H9 (cell line): ENCODE results near the gene METTL25B. TPM values are rescaled to one million over a fixed set of nuclear protein-coding genes. Genes with fewer than 3 reads are reported as not detected.
A peak's percentile ranks its signal among the peaks of the same experiment; 100 is the strongest.

ENCODE experiments used
- DNase-seq: peaks from one replicate; pipeline ENCODE4 v3.0.0-alpha.2; 2017
- H2AFZ ChIP-seq: one replicate; pipeline ENCODE4 v1.6.1; 2013; ENCODE audit warnings: mild to moderate bottlenecking, low read length, control low read depth, moderate library complexity
- H2AK5ac ChIP-seq: 2 replicates; pipeline ENCODE4 v1.6.1; 2013; ENCODE audit warnings: low read length, control low read depth, mixed read lengths; ENCODE audit not compliant: insufficient read length
- H2BK120ac ChIP-seq: one replicate; pipeline ENCODE4 v1.6.1; 2013; ENCODE audit warnings: low read depth, mild to moderate bottlenecking, low read length, control low read depth, inconsistent platforms; ENCODE audit not compliant: poor library complexity, severe bottlenecking
- H2BK12ac ChIP-seq: 2 replicates; pipeline ENCODE4 v1.6.1; 2013; ENCODE audit warnings: low read length, control low read depth, mixed read lengths, low read depth; ENCODE audit not compliant: insufficient read length
- H2BK15ac ChIP-seq: 2 replicates; pipeline ENCODE4 v1.6.1; 2013; ENCODE audit warnings: low read depth, low read length, control low read depth
- H2BK20ac ChIP-seq: one replicate; pipeline ENCODE4 v1.6.1; 2013; ENCODE audit warnings: low read depth, mild to moderate bottlenecking, low read length, control low read depth, inconsistent platforms; ENCODE audit not compliant: poor library complexity, severe bottlenecking
- H2BK5ac ChIP-seq: 2 replicates; pipeline ENCODE4 v1.6.1; 2013; ENCODE audit warnings: low read length, control low read depth, mixed read lengths; ENCODE audit not compliant: insufficient read length
- H3K14ac ChIP-seq: 2 replicates; pipeline ENCODE4 v1.6.1; 2013; ENCODE audit warnings: low read length, control low read depth; ENCODE audit not compliant: insufficient read depth
- H3K18ac ChIP-seq: 2 replicates; pipeline ENCODE4 v1.6.1; 2013; ENCODE audit warnings: low read depth, mild to moderate bottlenecking, mixed read lengths, low read length, control low read depth; ENCODE audit not compliant: insufficient read length
- H3K23ac ChIP-seq: 2 replicates; pipeline ENCODE4 v1.6.1; 2013; ENCODE audit warnings: low read length, control low read depth, mixed read lengths, low read depth; ENCODE audit not compliant: insufficient read length
- H3K23me2 ChIP-seq: 2 replicates; pipeline ENCODE4 v1.6.1; 2013; ENCODE audit warnings: low read depth, mild to moderate bottlenecking, mixed read lengths, low read length, control low read depth; ENCODE audit not compliant: insufficient read length, poor library complexity, severe bottlenecking
- H3K27ac ChIP-seq: 2 replicates; pipeline ENCODE4 v1.5.1; 2013; ENCODE audit warnings: low read length, control low read depth, mixed read lengths, low read depth; ENCODE audit not compliant: insufficient read length
- H3K27me3 ChIP-seq: 2 replicates; pipeline ENCODE4 v1.6.1; 2013; ENCODE audit warnings: low read length, control low read depth, inconsistent platforms; ENCODE audit not compliant: insufficient read depth
- H3K4ac ChIP-seq: 2 replicates; pipeline ENCODE4 v1.6.1; 2013; ENCODE audit warnings: low read depth, mild to moderate bottlenecking, control low read depth, inconsistent platforms, low read length, moderate library complexity
- H3K4me1 ChIP-seq: 2 replicates; pipeline ENCODE4 v1.6.1; 2013; ENCODE audit warnings: low read length, control low read depth, inconsistent platforms; ENCODE audit not compliant: insufficient read depth
- H3K4me2 ChIP-seq: 2 replicates; pipeline ENCODE4 v1.6.1; 2013; ENCODE audit warnings: low read length, control low read depth, mixed read lengths; ENCODE audit not compliant: insufficient read length, insufficient read depth
- H3K56ac ChIP-seq: 2 replicates; pipeline ENCODE4 v1.6.1; 2013; ENCODE audit warnings: low read depth, mild to moderate bottlenecking, mixed read lengths, low read length, control low read depth; ENCODE audit not compliant: insufficient read length
- H3K79me1 ChIP-seq: 2 replicates; pipeline ENCODE4 v1.6.1; 2013; ENCODE audit warnings: low read depth, mild to moderate bottlenecking, moderate library complexity, low read length, control low read depth, inconsistent platforms; ENCODE audit not compliant: insufficient read depth, poor library complexity, severe bottlenecking
- H3K79me2 ChIP-seq: 2 replicates; pipeline ENCODE4 v1.6.1; 2013; ENCODE audit warnings: low read length, control low read depth, inconsistent platforms; ENCODE audit not compliant: insufficient read depth
- H3K9ac ChIP-seq: 2 replicates; pipeline ENCODE4 v1.6.1; 2013; ENCODE audit warnings: low read length, control low read depth, mixed read lengths; ENCODE audit not compliant: insufficient read length; ENCODE audit errors: extremely low read depth
- H3K9me3 ChIP-seq: one replicate; pipeline ENCODE4 v1.6.1; 2013; ENCODE audit warnings: low read depth, low read length, inconsistent platforms; ENCODE audit not compliant: control insufficient read depth
- H3T11ph ChIP-seq: one replicate; pipeline ENCODE4 v1.6.1; 2013; ENCODE audit warnings: mild to moderate bottlenecking, low read length, control low read depth, inconsistent platforms
- H4K20me1 ChIP-seq: one replicate; pipeline ENCODE4 v1.6.1; 2013; ENCODE audit not compliant: control insufficient read depth, insufficient read length, insufficient read depth
- H4K5ac ChIP-seq: 2 replicates; pipeline ENCODE4 v1.6.1; 2013; ENCODE audit warnings: low read depth, mild to moderate bottlenecking, mixed read lengths, low read length, control low read depth; ENCODE audit not compliant: insufficient read length
- H4K8ac ChIP-seq: replicated peaks from 2 replicates; pipeline ENCODE4 v1.6.1; 2013; ENCODE audit warnings: low read length, control low read depth, mixed read lengths, low read depth; ENCODE audit not compliant: insufficient read length
- H4K91ac ChIP-seq: 2 replicates; pipeline ENCODE4 v1.6.1; 2013; ENCODE audit warnings: low read depth, mild to moderate bottlenecking, moderate library complexity, mixed read lengths, low read length, control low read depth; ENCODE audit not compliant: insufficient read length
- H3K27ac Mint-ChIP-seq, 3 experiments: 2 replicates in 2 of 3; 3 replicates in 1 of 3; pipeline ENCODE4 v1.8.0; 2020 to 2021; ENCODE audit warnings: mixed read lengths in 3 of 3, mild to moderate bottlenecking in 1 of 3, moderate library complexity in 1 of 3
- H3K27me3 Mint-ChIP-seq: 2 replicates; pipeline ENCODE4 v1.8.0; 2021; ENCODE audit warnings: low read depth, mild to moderate bottlenecking, moderate library complexity, mixed read lengths
- H3K36me3 Mint-ChIP-seq, 3 experiments: 2 replicates in 2 of 3; 3 replicates in 1 of 3; pipeline ENCODE4 v1.8.0; 2020 to 2021; ENCODE audit warnings: low read depth in 3 of 3, mixed read lengths in 3 of 3; ENCODE audit not compliant: insufficient read depth in 1 of 3
- H3K4me1 Mint-ChIP-seq, 2 experiments: 2 replicates each; pipeline ENCODE4 v1.8.0; 2020; ENCODE audit warnings: mixed read lengths in 2 of 2
- H3K4me3 Mint-ChIP-seq, 2 experiments: 2 replicates in 1 of 2; 3 replicates in 1 of 2; pipeline ENCODE4 v1.8.0; 2020 to 2021; ENCODE audit warnings: mild to moderate bottlenecking in 2 of 2, mixed read lengths in 2 of 2, moderate library complexity in 1 of 2
- H3K9me3 Mint-ChIP-seq, 2 experiments: 2 replicates in 1 of 2; 3 replicates in 1 of 2; pipeline ENCODE4 v1.8.0; 2020; ENCODE audit warnings: mild to moderate bottlenecking in 2 of 2, mixed read lengths in 2 of 2, moderate library complexity in 1 of 2
- WGBS: extraction: QIAGEN DNeasy Blood & Tissue Kit; methylation state at CpG from one replicate; pipeline ENCODE4 v1.1.7; 2013; ENCODE audit warnings: missing lambda C conversion rate, low lambda C conversion rate, mixed read lengths; ENCODE audit not compliant: insufficient read length; ENCODE audit errors: extremely low coverage; 5-methylcytosine and 5-hydroxymethylcytosine counted together
- total RNA-seq: library from RNA; stranded (reverse); gene quantifications from 2 replicates; pipeline ENCODE4 v1.2.1, GENCODE V29; 2021
- TF ChIP-seq, protein P1 (sequence below): fragments of 200-600 bp; sonication (generic); conservative IDR thresholded peaks from 3 replicates; pipeline ENCODE4 v1.8.0; 2021; ENCODE audit warnings: antibody characterized with exemption, mild to moderate bottlenecking

The METTL25B gene
- total RNA-seq, 1 experiment from 2014 or later: 26.2 TPM

- H3K27ac ChIP-seq: no peak overlapping the region
- H3K79me2 ChIP-seq: no peaks in the 10 kb centered on the region
- no peak overlapping the region for H2AK5ac ChIP-seq
- no CpG with 5 or more reads among the region's 5 CpGs for WGBS
- H2BK5ac ChIP-seq: no peak overlapping the region
- TF ChIP-seq, protein P1, sequence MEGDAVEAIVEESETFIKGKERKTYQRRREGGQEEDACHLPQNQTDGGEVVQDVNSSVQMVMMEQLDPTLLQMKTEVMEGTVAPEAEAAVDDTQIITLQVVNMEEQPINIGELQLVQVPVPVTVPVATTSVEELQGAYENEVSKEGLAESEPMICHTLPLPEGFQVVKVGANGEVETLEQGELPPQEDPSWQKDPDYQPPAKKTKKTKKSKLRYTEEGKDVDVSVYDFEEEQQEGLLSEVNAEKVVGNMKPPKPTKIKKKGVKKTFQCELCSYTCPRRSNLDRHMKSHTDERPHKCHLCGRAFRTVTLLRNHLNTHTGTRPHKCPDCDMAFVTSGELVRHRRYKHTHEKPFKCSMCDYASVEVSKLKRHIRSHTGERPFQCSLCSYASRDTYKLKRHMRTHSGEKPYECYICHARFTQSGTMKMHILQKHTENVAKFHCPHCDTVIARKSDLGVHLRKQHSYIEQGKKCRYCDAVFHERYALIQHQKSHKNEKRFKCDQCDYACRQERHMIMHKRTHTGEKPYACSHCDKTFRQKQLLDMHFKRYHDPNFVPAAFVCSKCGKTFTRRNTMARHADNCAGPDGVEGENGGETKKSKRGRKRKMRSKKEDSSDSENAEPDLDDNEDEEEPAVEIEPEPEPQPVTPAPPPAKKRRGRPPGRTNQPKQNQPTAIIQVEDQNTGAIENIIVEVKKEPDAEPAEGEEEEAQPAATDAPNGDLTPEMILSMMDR: peak; percentile 52
- H3T11ph ChIP-seq: no peak overlapping the region
- H3K4ac ChIP-seq: no peak overlapping the region
- no peaks in the 10 kb centered on the region for H3K4me1 ChIP-seq
- H3K23me2 ChIP-seq: no peaks in the 10 kb centered on the region
- H3K27me3 Mint-ChIP-seq: peaks cover 34% of the 10 kb centered on the region
- H3K36me3 Mint-ChIP-seq: no peaks in the 10 kb centered on the region
- no peaks in the 10 kb centered on the region for H3K9me3 ChIP-seq
- H4K5ac ChIP-seq: no peak overlapping the region
- H3K14ac ChIP-seq: no peak overlapping the region
- no peak overlapping the region for H3K9ac ChIP-seq
- no peak overlapping the region for H3K4me3 Mint-ChIP-seq
- no peaks in the 10 kb centered on the region for H4K20me1 ChIP-seq
- H2BK120ac ChIP-seq: no peak overlapping the region
- no peaks in the 10 kb centered on the region for H3K9me3 Mint-ChIP-seq
- H2BK12ac ChIP-seq: no peak overlapping the region
- H4K91ac ChIP-seq: no peak overlapping the region
- H2BK15ac ChIP-seq: no peak overlapping the region
- H2AFZ ChIP-seq: no peak overlapping the region
- DNase-seq: peak; percentile 77
- H3K23ac ChIP-seq: no peak overlapping the region
- H2BK20ac ChIP-seq: no peak overlapping the region
- H3K18ac ChIP-seq: no peak overlapping the region
- no peak overlapping the region for H3K4me2 ChIP-seq
- H4K8ac ChIP-seq: no peak overlapping the region
- no peak overlapping the region for H3K56ac ChIP-seq
- H3K27ac Mint-ChIP-seq: peak overlapping the region in 1 of 3 experiments; percentile 40; a peak in 1 of 7 replicates
- peaks cover 25 to 39% of the 10 kb centered on the region in 2 experiments for H3K4me1 Mint-ChIP-seq
- H3K79me1 ChIP-seq: no peaks in the 10 kb centered on the region
- no peaks in the 10 kb centered on the region for H3K27me3 ChIP-seq
These were observed 45.9 kb upstream of the METTL25B start for GRCh38 chr1:156682166-156682890.
